Transverse colon (tissue), 3 donors: ENCODE measurements around the gene SFXN1.

Experiments
- EP300 ChIP-seq: sonication (generic); formaldehyde crosslinking; IDR thresholded peaks from one replicate; pipeline ENCODE4 v1.6.1; 2017; ENCODE audit warnings: antibody characterized with exemption, low read depth
- POLR2A ChIP-seq: fragments of 450-650 bp; IDR thresholded peaks from one replicate; pipeline ENCODE4 v1.6.1; 2016; ENCODE audit warnings: antibody characterized with exemption, mild to moderate bottlenecking, moderate library complexity
- TF ChIP-seq, protein P1 (sequence below), 5 experiments: fragments of 200-600 bp in 3 of 5; fragments of 450-650 bp in 2 of 5; sonication (generic) in 3 of 5; IDR thresholded peaks; 1 replicate in 2 of 5; 2 replicates in 3 of 5; pipeline ENCODE4 v1.5.1; 2016 to 2017; ENCODE audit warnings: antibody characterized with exemption in 5 of 5, inconsistent platforms in 3 of 5, mild to moderate bottlenecking in 2 of 5, moderate library complexity in 1 of 5

GRCh38 chr5:175542966-175543235, 64.5 kb downstream of the SFXN1 start:
- TF ChIP-seq POLR2A (no peak), EP300 (no peak)
- TF ChIP-seq, protein P1, sequence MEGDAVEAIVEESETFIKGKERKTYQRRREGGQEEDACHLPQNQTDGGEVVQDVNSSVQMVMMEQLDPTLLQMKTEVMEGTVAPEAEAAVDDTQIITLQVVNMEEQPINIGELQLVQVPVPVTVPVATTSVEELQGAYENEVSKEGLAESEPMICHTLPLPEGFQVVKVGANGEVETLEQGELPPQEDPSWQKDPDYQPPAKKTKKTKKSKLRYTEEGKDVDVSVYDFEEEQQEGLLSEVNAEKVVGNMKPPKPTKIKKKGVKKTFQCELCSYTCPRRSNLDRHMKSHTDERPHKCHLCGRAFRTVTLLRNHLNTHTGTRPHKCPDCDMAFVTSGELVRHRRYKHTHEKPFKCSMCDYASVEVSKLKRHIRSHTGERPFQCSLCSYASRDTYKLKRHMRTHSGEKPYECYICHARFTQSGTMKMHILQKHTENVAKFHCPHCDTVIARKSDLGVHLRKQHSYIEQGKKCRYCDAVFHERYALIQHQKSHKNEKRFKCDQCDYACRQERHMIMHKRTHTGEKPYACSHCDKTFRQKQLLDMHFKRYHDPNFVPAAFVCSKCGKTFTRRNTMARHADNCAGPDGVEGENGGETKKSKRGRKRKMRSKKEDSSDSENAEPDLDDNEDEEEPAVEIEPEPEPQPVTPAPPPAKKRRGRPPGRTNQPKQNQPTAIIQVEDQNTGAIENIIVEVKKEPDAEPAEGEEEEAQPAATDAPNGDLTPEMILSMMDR (IDR thresholded peaks at IDR 0.05): no peak
